ENCODE measurements around the gene SLC34A2.
"Not testable (repeated sequence)": the region's sequence is repeated elsewhere in the genome, so short reads cannot be mapped to it uniquely, and the experiment has no call there.

DNA sequence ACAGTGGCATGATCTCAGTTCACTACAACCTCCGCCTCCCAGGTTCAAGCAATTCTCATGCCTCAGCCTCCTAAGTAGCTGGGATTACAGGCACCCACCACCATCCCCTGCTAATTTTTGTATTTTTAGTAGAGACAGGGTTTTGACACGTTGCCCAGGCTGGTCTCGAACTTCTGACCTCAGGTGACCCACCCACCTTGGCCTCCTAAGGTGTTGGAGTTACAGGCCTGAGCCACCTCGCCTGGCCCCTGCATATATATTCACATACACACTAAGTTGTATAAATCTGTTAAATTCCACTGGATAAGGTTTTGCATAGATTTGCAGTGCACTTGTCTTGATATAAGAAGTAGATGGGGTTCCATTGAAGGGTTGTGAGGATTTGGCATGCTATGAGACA is 5.8 kb downstream of the SLC34A2 start:
- TF ChIP-seq ZNF274 (IDR thresholded peaks at IDR 0.05; ENCODE audit: borderline replicate concordance, extremely low read depth, low read length); POLR2AphosphoS5 (IDR thresholded peaks at IDR 0.05; ENCODE audit: low read depth, low read length); CHD1 (IDR thresholded peaks at IDR 0.05; ENCODE audit: low read depth, low read length): not testable (repeated sequence)

Measured in H1 (cell line).